NCI-H1694 (cell line): ENCODE data around the gene SH3BP4.

Source experiments
- DNase-seq: peaks from one replicate; lab custom pipeline; 2025; lab: John Stamatoyannopoulos, UW

SH3BP4 gene

GRCh38 chr2:234985608-234986245 lies 33.9 kb downstream of the SH3BP4 start:
- no peak for DNase-seq

DNA sequence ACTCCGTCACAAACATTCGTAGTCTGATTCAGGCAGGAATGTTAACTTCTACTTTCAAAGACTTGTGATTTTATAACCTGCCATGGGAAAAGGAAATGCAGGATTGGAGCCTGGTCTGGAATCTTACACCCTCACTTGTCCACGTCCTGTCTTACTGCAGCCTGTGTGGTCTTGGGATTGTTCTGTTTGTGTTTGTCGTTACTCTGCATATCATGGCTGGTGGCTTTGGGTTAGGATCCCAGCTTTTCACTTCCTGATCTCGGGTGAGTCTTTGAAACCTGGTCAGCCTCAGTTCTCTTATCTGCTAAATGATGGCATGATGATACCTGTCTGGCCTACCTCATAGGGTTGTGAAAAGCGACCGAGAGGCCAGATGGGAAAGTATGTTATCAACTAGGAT lies 34.6 kb downstream of the SH3BP4 start:
- no peak for DNase-seq

- DNase-seq, result no peak
Measured at GRCh38 chr2:234986876-234987720, 35.3 kb downstream of the SH3BP4 start.

- no peak for DNase-seq
Measured at GRCh38 chr2:234987754-234988153, 35.9 kb downstream of the SH3BP4 start.

GRCh38 chr2:234988491-234988890 lies 36.7 kb downstream of the SH3BP4 start:
- DNase-seq, result no peak

- no peak for DNase-seq
Measured at GRCh38 chr2:234989183-234989701, 37.4 kb downstream of the SH3BP4 start.

DNA sequence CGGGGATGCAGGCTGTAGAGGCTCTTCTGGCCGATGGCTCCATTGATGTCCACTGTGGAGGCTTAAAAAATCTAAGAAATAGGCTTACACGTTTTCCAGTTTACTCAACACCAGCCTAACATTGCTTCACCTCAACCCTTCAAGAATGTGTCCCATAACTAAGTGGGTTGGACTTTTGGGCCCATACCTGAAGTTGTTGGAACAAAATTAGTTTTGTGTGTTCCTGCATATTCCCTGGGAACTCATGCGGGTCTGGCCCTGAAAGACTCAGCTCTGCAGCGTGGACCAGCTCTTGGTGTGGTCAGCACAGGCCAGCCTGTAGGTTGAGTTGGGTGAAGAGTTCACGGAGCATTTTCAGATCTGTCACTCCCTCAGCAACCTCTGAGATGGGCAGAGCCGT lies 38.5 kb downstream of the SH3BP4 start:
- no peak for DNase-seq

GRCh38 chr2:234991290-234991689 lies 39.5 kb downstream of the SH3BP4 start:
- DNase-seq, result no peak

DNA sequence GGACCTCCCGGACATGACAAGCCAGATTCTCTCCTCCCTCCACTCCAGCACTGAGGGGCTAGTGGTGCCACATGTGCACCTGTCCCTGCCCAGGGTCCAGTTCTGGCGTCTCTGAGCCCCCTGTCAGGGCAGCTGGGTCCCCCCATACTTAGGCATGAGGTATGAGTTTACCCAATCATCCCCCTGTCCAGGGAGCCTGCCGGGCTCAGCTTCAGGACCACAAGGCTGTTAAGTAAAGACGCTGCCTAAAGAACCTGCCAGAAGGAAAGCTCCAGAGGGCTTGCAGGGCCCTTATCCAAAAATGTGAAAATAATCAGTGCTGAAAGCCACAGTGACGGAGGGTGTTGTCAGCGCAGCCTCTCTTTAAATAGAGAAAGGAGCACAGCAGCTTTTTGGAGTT lies 40.0 kb downstream of the SH3BP4 start:
- DNase-seq, result no peak

DNA sequence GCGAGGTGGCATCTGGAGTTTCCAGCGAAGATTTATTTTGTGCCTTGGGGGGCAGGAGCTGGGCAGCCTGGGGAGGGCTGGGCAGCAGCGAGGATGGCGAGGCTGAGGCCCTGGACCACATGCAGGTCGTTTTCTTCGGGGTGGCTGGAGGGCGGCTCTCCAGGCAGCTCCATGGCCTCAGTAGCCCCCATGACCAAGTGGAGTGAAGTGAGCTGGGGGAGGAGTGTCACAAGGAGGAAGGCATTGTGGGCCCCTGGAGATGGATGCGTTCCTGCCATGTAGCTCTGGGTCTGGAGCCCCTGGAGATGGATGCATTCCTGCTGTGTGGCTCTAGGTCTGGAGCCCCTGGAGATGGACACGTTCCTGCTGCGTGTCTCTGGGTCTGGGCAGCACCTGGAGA lies 40.4 kb downstream of the SH3BP4 start:
- DNase-seq, result no peak

GRCh38 chr2:234992624-234993349 lies 41.0 kb downstream of the SH3BP4 start:
- no peak for DNase-seq

DNA sequence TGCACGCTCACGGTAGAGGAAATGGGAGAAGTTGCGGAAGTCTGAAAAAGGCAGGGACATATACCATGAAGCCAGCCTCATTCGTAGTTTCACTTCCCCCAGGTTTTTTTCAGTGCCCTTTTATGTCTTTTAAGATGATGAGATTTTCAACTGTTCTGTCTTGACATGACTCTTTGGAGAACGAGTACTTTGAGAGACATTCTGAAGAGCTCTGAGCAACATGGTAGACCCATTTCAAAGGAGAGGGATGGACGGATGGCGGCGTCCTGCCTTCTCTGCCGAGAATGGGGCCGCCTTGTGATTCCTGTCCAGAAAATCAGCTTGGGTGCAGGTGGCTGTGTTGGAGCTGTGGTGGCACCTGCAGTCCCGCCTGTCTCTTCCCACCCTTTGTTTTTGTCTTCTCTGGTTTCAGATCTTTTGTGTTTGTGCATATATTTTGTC lies 41.7 kb downstream of the SH3BP4 start:
- no peak for DNase-seq

- no peak for DNase-seq
Measured at GRCh38 chr2:234994438-234995321, 42.9 kb downstream of the SH3BP4 start.

- DNase-seq, result no peak
Measured at GRCh38 chr2:234995332-234996068, 43.7 kb downstream of the SH3BP4 start.

DNA sequence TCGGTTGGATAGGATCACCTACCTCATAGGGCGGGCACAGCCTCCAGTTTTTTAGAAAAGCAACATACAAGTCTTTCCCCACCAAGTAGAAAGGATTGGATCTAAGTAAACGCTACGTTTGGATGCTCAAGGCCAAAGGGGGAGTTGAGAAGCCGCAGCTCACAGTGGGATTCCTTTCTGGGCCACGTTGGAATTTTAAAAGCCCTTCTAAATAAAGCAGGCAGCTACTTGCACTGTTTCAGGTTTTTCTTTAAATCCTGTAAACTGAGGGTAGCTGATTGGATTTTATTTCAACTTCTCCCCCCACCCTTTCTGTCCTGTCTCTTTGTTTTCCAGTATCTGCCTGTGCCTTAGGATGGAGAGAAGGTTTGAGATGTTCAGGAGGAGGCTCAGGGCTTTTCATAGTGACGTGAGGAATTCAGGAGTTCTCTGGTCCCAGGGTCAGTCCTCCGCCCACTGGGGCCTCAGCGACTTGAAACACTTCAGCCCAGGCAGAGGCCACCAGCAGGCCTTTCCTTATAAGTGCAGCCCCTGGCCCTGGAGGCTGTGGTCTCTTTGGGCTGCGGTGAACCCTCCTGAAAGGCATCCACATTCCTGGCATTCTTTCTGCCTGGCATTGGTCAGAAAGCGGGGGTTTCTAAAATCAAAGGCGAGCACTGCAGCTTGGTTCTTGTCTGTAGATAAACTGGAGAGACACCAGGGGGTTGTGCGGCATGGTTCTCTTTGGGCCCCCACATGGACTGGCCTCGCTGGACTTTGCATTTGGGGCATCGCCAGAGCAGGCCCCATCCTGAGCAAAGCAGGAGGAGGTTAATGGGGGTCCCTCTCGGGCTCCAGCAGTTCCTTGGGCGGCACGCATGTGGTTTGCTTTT lies 44.5 kb downstream of the SH3BP4 start:
- no peak for DNase-seq

DNA sequence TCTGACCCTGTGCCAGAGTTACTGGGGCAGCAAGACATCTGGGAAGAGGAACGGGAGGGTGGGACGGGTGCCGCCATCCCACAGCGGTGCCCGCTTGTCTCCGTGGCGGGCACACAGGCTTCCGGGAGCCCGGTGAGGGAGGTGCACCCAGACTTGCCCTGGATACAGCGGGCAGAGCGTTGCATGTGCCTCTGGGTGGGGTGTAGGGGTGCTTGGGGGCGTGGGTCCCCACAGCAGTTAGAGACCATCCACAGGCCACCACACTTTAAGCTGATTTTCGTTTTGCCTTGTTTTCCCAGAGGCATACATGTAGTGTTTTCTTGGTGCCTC lies 45.1 kb downstream of the SH3BP4 start:
- DNase-seq, result no peak

- DNase-seq, result no peak
Measured at GRCh38 chr2:234997389-234997788, 45.6 kb downstream of the SH3BP4 start.

DNA sequence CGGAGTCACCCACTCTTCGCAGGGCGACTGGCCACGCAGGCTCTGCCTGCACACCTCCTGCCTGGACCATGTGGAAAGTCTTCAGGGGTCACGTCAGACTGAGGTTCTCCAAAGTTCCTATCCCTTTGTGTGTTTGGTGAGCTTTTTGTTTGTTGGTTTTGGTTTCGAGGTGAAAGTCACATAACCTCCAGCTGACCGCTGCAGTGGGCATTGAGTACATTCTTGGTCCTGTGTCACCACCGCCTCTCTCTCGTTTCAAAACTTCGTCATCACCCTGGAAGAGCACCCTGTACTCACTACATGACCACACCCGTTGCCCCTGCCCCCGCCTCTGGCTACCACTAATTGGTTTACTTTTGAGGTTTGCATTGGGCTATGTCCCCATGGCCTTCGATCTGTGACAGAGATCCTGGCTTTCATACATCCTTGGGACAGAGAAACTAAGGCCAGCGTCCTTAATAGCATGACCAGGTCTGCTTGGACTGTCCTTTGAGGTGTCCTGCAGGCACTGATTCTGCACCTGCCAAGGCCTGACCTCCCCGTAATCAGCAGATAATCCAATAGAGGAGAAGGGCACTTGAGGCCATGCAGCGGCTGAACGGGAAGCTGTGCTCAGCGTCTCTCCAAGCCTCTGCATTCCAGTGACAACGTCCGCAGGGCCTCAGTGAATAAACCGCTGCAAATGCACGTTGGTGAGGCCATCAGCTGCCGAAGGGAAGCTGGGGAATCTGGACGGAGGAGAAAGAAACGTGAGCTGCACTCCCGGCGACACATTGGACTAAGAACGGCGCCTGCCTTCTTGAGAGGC lies 46.8 kb downstream of the SH3BP4 start:
- DNase-seq, result no peak

GRCh38 chr2:234999740-235000425 lies 48.1 kb downstream of the SH3BP4 start:
- DNase-seq, result no peak
